ENCODE results near the gene GATA3. TPM values are rescaled to one million over a fixed set of nuclear protein-coding genes. Genes with fewer than 3 reads are reported as not detected.

GATA3 gene
- total RNA-seq, 1 experiment from 2014 or later, result 3.1 TPM

DNA sequence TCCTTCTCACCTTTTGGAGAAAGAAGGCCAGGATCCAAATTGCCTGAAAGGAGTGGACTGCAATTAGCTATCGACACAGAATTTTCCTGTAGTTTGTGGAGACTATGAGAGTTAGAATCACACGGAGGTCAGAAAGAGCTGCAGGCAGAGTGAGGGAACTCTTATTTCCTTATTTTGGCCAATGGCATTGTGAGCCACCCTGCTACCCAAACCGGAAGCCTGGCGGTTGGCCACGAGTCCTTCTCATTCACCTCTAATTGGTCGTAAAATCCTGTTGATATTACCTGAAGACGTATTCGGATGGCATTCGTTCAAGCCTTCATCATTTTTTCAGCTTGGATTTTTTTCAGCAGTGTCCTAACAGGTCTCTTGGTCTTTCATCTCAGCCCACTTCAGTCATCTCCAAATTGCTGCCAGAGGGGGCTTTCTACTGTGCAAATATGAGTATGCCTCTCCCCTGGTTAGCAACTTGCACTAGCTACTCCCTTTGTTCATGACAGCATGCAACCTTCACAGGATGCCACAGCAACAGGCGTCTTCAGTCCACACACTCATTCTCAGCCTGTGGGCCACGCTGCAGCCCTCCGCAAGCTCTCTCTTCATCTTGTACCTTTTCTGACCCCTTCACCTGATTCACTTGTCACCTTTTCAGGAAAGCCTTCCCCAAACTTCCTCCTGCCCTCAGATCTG lies 66.9 kb downstream of the GATA3 start:
- CTCF ChIA-PET, result interaction anchor here (0.6 kb wide), 1 partner anchor 332 kb away, joined by 3 read pairs; no protein-coding TSS in a partner anchor
- Histone ChIP-seq H3K4me1 (ENCODE audit: insufficient read depth, low read length, poor library complexity, severe bottlenecking) (no peaks in the 10 kb centered on the region), H3K27ac (ENCODE audit: low read depth, low read length, poor library complexity, severe bottlenecking) (no peak overlapping the region), H3K36me3 (ENCODE audit: insufficient read depth, low read length, poor library complexity, severe bottlenecking) (no peaks in the 10 kb centered on the region), H3K9me3 (ENCODE audit: low read depth, low read length, poor library complexity, severe bottlenecking) (no peaks in the 10 kb centered on the region), H3K4me3 (ENCODE audit: low read depth, low read length, poor library complexity, severe bottlenecking) (no peak overlapping the region), H3K27me3 (replicated peaks; ENCODE audit: insufficient read depth, low read depth, low read length, poor library complexity) (no peaks in the 10 kb centered on the region)
- no TSS peak for BruUV-seq (replicated peaks)
- DNase-seq (ENCODE audit: low spot score), result no peak
- POLR2A ChIA-PET (ENCODE audit: low non-redundant PET), result no interaction called here
- TF ChIP-seq, protein P1, sequence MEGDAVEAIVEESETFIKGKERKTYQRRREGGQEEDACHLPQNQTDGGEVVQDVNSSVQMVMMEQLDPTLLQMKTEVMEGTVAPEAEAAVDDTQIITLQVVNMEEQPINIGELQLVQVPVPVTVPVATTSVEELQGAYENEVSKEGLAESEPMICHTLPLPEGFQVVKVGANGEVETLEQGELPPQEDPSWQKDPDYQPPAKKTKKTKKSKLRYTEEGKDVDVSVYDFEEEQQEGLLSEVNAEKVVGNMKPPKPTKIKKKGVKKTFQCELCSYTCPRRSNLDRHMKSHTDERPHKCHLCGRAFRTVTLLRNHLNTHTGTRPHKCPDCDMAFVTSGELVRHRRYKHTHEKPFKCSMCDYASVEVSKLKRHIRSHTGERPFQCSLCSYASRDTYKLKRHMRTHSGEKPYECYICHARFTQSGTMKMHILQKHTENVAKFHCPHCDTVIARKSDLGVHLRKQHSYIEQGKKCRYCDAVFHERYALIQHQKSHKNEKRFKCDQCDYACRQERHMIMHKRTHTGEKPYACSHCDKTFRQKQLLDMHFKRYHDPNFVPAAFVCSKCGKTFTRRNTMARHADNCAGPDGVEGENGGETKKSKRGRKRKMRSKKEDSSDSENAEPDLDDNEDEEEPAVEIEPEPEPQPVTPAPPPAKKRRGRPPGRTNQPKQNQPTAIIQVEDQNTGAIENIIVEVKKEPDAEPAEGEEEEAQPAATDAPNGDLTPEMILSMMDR (conservative IDR thresholded peaks at IDR 0.05; ENCODE audit: low read depth, low read length), result no peak
- TF ChIP-seq EZH2 (IDR thresholded peaks at IDR 0.05; ENCODE audit: borderline replicate concordance, low read depth, low read length, poor library complexity, severe bottlenecking), result no peak
- intact Hi-C loops (cut with micrococcal nuclease; ENCODE audit: unreplicated experiment), result no loop called here

DNA sequence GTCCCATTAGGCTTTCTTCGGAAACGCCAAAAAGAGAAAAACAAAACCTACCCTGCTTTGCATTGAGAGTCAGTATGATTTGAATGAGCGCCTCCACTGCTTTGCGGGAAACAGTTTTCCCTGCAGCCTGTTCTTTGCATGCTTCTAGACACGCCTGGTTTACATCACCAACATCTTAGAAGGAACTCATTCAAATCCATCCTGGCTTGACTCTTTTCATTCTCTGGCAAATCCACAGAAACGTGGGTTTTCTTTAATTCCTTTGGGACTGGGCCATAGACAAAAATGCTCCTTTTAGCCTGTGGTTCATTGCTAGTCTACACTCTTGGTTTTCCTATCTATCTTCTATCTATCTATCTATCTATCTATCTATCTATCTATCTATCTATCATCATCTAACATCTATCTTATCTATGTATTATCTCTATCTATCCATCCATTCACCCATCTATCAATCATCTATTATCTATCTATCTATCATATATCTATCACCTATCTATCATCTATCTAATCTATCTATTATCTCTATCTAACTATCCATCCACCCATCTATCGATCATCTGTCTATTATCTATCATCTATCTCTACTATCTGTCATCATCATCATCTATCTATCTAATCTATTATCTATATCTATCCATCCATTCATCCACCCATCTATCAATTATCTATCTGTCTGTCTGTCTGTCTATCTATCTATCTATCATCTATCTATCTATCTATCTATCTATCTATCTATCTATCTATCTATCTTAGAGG lies 68.3 kb downstream of the GATA3 start:
- no peaks in the 10 kb centered on the region for H3K4me1 ChIP-seq (ENCODE audit: insufficient read depth, low read length, poor library complexity, severe bottlenecking)
- no peaks in the 10 kb centered on the region for H3K27me3 ChIP-seq (replicated peaks; ENCODE audit: insufficient read depth, low read depth, low read length, poor library complexity)
- DNase-seq (ENCODE audit: low spot score), result no peak
- H3K9me3 ChIP-seq (ENCODE audit: low read depth, low read length, poor library complexity, severe bottlenecking), result no peaks in the 10 kb centered on the region
- no peak overlapping the region for H3K4me3 ChIP-seq (ENCODE audit: low read depth, low read length, poor library complexity, severe bottlenecking)
- ChIA-PET POLR2A (ENCODE audit: low non-redundant PET) (no interaction called here), CTCF (no interaction called here)
- H3K36me3 ChIP-seq (ENCODE audit: insufficient read depth, low read length, poor library complexity, severe bottlenecking), result no peaks in the 10 kb centered on the region
- H3K27ac ChIP-seq (ENCODE audit: low read depth, low read length, poor library complexity, severe bottlenecking), result no peak overlapping the region
- no TSS peak for BruUV-seq (replicated peaks)
- no peak for TF ChIP-seq EZH2 (IDR thresholded peaks at IDR 0.05; ENCODE audit: borderline replicate concordance, low read depth, low read length, poor library complexity, severe bottlenecking)
- TF ChIP-seq, protein P1 (conservative IDR thresholded peaks at IDR 0.05; ENCODE audit: low read depth, low read length), result no peak
- intact Hi-C loops (cut with micrococcal nuclease; ENCODE audit: unreplicated experiment), result no loop called here

DNA sequence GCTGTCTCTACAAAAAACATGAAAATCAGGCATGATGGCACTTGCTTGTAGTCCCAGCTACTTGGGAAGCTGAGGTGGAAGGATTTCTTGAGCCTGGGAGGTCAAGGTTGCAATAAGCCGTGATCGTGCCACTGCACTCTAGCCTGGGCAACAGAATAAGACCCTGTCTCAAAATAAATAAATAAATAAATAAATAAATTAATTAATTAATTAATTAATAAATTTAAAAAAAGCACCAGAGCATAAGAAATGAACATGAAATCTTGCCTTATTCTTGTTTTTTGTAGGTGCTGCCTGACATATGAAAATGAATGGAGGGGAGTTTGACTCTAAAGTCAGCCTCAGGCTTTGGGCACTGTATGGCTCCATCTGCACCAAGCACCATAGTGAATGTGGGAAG lies 69.9 kb downstream of the GATA3 start:
- TF ChIP-seq EZH2 (IDR thresholded peaks at IDR 0.05; ENCODE audit: borderline replicate concordance, low read depth, low read length, poor library complexity, severe bottlenecking), result no peak
- TF ChIP-seq, protein P1 (conservative IDR thresholded peaks at IDR 0.05; ENCODE audit: low read depth, low read length), result no peak
- Histone ChIP-seq H3K4me3 (ENCODE audit: low read depth, low read length, poor library complexity, severe bottlenecking) (no peak overlapping the region), H3K4me1 (ENCODE audit: insufficient read depth, low read length, poor library complexity, severe bottlenecking) (no peaks in the 10 kb centered on the region), H3K36me3 (ENCODE audit: insufficient read depth, low read length, poor library complexity, severe bottlenecking) (no peaks in the 10 kb centered on the region), H3K27ac (ENCODE audit: low read depth, low read length, poor library complexity, severe bottlenecking) (no peak overlapping the region), H3K27me3 (replicated peaks; ENCODE audit: insufficient read depth, low read depth, low read length, poor library complexity) (no peaks in the 10 kb centered on the region), H3K9me3 (ENCODE audit: low read depth, low read length, poor library complexity, severe bottlenecking) (no peaks in the 10 kb centered on the region)
- ChIA-PET POLR2A (ENCODE audit: low non-redundant PET) (no interaction called here), CTCF (no interaction called here)
- intact Hi-C loops (cut with micrococcal nuclease; ENCODE audit: unreplicated experiment), result no loop called here
- no peak for DNase-seq (ENCODE audit: low spot score)
- no TSS peak for BruUV-seq (replicated peaks)

Other genes starting within 250 kb of the GATA3 start
- 12.3 and 14.0 TPM in 2 replicates for gene TAF3, start 236.2 kb upstream of the GATA3 start, total RNA-seq (2021)